Nephron progenitor cell (in vitro differentiated cells): ENCODE results near the gene ACADSB.

Source experiments
- DNase-seq: peaks from one replicate; pipeline ENCODE4 v3.0.0; 2021
- H3K27ac Mint-ChIP-seq: 2 replicates; pipeline ENCODE4 v1.8.0; 2021; ENCODE audit warnings: mild to moderate bottlenecking, moderate library complexity, mixed read lengths
- H3K27me3 Mint-ChIP-seq: 2 replicates; pipeline ENCODE4 v1.8.0; 2021; ENCODE audit warnings: mild to moderate bottlenecking, low read depth, mixed read lengths; ENCODE audit not compliant: poor library complexity
- H3K36me3 Mint-ChIP-seq: 2 replicates; pipeline ENCODE4 v1.8.0; 2021; ENCODE audit warnings: low read depth, mixed read lengths
- H3K4me1 Mint-ChIP-seq: 2 replicates; pipeline ENCODE4 v1.8.0; 2021; ENCODE audit warnings: mixed read lengths
- H3K4me3 Mint-ChIP-seq: 2 replicates; pipeline ENCODE4 v1.8.0; 2021; ENCODE audit warnings: mild to moderate bottlenecking, moderate library complexity, mixed read lengths
- H3K9me3 Mint-ChIP-seq: 2 replicates; pipeline ENCODE4 v1.8.0; 2021; ENCODE audit warnings: mild to moderate bottlenecking, moderate library complexity, mixed read lengths
- CTCF ChIP-seq: fragments of 200-600 bp; sonication (generic); IDR thresholded peaks from 2 replicates; pipeline ENCODE4 v1.5.0; 2021; ENCODE audit warnings: antibody characterized with exemption

ACADSB gene

DNA sequence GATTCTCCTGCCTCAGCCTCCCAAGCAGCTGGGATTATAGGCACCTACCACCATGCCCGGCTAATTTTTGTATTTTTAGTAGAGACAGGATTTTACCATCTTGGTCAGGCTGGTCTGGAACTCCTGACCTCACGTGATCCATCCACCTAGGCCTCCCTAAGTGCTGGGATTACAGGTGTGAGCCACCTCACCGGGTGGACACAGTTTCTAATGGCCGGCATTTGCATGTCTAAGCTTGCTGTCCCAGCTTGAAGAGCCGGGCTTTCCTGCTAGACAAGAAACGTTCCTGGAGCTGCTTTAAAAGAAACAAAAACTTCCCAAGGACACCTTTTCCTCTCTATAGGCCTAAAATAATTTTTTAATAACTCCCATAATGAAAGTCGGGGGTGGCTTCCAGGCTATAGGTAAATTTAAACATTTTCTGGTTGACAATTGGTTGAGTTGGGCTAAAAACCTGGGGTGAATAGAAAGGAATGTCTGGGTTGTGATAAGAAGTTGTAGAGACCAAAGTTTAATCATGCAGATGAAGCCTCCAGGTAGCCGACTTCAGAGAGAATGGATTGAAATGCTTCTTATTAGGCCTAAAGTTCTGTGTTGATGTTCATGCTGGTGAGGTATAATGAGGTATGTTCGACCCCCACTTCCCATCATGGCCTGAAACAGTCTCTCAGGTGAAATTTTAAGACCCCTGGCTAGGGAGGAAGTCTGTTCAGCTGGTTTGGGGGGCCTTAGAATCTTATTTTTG is 8.8 kb downstream of the ACADSB start:
- Mint-ChIP-seq H3K27ac (no peak overlapping the region), H3K36me3 (peaks cover 18% of the 10 kb centered on the region), H3K4me3 (no peak overlapping the region), H3K9me3 (peaks cover 7% of the 10 kb centered on the region), H3K27me3 (peaks cover 13% of the 10 kb centered on the region), H3K4me1 (no peaks in the 10 kb centered on the region)
- no peak for DNase-seq
- no peak for TF ChIP-seq CTCF

DNA sequence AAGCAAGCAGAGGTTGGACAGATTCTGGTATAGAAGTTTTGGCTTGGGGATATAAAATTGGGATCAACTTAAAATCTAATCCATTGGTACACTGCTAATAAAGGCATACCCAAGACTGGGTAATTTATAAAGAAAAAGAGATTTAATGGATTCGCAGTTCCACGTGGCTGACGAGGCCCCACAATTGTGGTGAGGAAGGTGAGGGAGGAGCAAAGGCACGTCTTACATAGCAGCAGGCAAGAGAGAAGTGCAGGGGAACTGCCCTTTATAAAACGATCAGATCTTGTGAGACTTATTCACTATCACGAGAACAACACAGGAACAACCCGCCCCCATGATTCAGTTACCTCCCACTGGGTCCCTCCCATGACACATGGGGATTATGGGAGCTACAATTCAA is 9.7 kb downstream of the ACADSB start:
- no peak overlapping the region for H3K27ac Mint-ChIP-seq
- H3K27me3 Mint-ChIP-seq = peaks cover 13% of the 10 kb centered on the region
- peaks cover 7% of the 10 kb centered on the region for H3K9me3 Mint-ChIP-seq
- no peak for TF ChIP-seq CTCF
- H3K4me3 Mint-ChIP-seq = no peak overlapping the region
- no peak for DNase-seq
- no peaks in the 10 kb centered on the region for H3K4me1 Mint-ChIP-seq
- peaks cover 15% of the 10 kb centered on the region for H3K36me3 Mint-ChIP-seq

DNA sequence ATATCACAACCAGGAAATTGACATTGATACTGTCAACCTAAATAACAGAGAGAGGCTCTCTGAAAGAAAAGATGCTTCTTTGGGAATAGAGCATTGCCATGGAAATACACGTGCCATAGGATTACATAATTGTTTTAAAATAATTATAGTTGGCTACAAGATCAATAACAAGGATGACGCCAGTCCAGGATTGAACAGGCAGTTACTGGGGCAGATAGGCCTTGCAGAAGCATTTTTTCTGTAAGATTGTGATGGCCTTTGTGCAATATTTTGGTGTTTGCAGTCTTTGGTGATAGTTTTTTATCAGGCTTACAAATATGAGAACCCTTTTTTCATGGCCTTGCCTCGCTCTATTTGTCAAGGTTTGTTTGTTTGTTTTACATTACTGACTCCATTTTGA is 10.5 kb downstream of the ACADSB start:
- Mint-ChIP-seq H3K4me1 (peaks cover 3% of the 10 kb centered on the region), H3K27me3 (peaks cover 13% of the 10 kb centered on the region), H3K9me3 (peaks cover 7% of the 10 kb centered on the region), H3K27ac (no peak overlapping the region), H3K36me3 (peaks cover 10% of the 10 kb centered on the region), H3K4me3 (no peak overlapping the region)
- no peak for TF ChIP-seq CTCF
- DNase-seq = no peak

DNA sequence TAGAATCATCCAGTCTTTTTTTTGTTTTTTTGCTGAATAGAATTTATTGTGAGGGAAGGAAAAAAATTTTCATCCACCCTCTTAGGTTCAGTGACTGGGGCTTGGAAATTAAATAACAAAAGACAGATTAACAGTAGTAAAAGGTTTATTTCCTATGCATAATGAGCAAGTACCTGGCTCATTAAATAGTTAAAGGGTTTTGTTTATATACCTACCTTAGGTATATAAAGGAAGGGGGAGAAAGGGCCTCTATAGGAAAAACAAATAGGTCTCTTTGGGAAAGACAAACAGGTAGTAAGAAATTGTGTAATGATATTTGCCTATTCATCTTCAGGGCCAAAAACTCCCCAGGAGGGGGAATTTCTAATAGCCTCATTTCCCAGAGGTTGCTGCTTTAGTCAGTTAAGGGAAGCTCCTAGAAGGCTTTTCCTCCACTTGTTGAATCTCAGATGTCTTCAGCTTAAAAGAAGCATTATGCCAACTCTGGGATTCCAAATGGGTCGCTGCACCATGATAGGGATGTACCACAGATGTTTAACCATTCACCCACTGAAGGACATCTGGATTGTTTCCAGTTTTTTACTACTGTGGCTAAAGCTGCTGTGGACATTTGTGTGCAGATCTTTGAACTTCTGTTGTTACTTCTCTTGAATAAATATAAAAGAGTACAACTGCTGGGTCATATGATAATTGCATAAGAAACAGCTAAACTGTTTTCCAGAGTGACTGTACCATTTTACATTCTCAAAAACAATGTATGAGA is 11.3 kb downstream of the ACADSB start:
- DNase-seq = no peak
- peaks cover 10% of the 10 kb centered on the region for H3K36me3 Mint-ChIP-seq
- H3K27ac Mint-ChIP-seq = no peak overlapping the region
- no peak overlapping the region for H3K4me3 Mint-ChIP-seq
- no peak for TF ChIP-seq CTCF
- H3K27me3 Mint-ChIP-seq = peaks cover 9% of the 10 kb centered on the region
- H3K9me3 Mint-ChIP-seq = peaks cover 7% of the 10 kb centered on the region
- peaks cover 4% of the 10 kb centered on the region for H3K4me1 Mint-ChIP-seq

DNA sequence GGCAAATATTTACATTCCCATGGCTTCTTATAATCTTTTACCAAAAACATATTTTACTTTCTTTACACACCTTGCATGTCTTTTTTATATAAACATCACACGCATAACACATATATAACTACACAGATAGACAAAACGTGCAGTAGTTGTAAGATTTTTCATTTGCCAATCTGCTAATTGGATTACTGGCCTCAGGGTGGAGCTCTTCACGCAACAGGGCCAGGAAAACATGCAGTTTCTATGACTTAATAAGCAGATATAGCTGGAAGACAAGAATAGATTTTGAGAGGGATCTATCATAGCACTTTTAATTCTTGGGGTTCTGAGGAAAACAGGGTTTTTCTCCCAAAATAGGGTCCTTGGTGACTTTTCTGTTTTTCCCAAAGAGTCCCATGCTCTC is 12.7 kb downstream of the ACADSB start:
- peaks cover 10% of the 10 kb centered on the region for H3K36me3 Mint-ChIP-seq
- DNase-seq = no peak
- H3K4me1 Mint-ChIP-seq = peaks cover 4% of the 10 kb centered on the region
- H3K27ac Mint-ChIP-seq = no peak overlapping the region
- H3K4me3 Mint-ChIP-seq = no peak overlapping the region
- H3K9me3 Mint-ChIP-seq = peaks cover 7% of the 10 kb centered on the region
- peak; percentile 19 for TF ChIP-seq CTCF
- peaks cover 6% of the 10 kb centered on the region for H3K27me3 Mint-ChIP-seq
